Sigmoid colon (tissue), 7 donors: ENCODE data around the gene CYP39A1. TPM values are rescaled to one million over a fixed set of nuclear protein-coding genes. Genes with fewer than 3 reads are reported as not detected.
A peak's percentile ranks its signal among the peaks of the same experiment; 100 is the strongest.

Source experiments
- DNase-seq: peaks from one replicate; pipeline ENCODE4 v3.0.0-alpha.2; 2019
- H3K27ac ChIP-seq, 4 donors: fragments of 200-600 bp; sonication (generic); one replicate each; pipeline ENCODE4 v1.5.1; 2016 to 2019; ENCODE audit warnings: mild to moderate bottlenecking in 1 of 4
- H3K27me3 ChIP-seq, 3 donors: fragments of 200-600 bp; sonication (generic); one replicate each; pipeline ENCODE4 v1.5.1; 2019; ENCODE audit warnings: mild to moderate bottlenecking in 1 of 3
- H3K36me3 ChIP-seq, 4 donors: fragments of 200-600 bp; sonication (generic); one replicate each; pipeline ENCODE4 v1.5.1; 2016 to 2019
- H3K4me1 ChIP-seq, 4 donors: fragments of 200-600 bp; sonication (generic); one replicate each; pipeline ENCODE4 v1.5.1; 2017 to 2019
- H3K4me3 ChIP-seq, 4 donors: fragments of 200-600 bp; sonication (generic); one replicate each; pipeline ENCODE4 v1.5.1; 2017 to 2019; ENCODE audit warnings: mild to moderate bottlenecking in 2 of 4, moderate library complexity in 1 of 4
- H3K9me3 ChIP-seq, 4 donors: fragments of 200-600 bp in 3 of 4; sonication (generic) in 3 of 4; one replicate each; pipeline versions ENCODE4 v1.5.1 to v1.6.1; 2013 to 2019
- CTCF ChIP-seq, 4 experiments: fragments of 450-650 bp in 3 of 4; fragments of 200-600 bp in 1 of 4; IDR thresholded peaks; one replicate each; pipeline ENCODE4 v1.5.1; 2016 to 2019; ENCODE audit warnings: antibody characterized with exemption in 4 of 4, mild to moderate bottlenecking in 3 of 4, moderate library complexity in 2 of 4
- EP300 ChIP-seq, 4 donors: sonication (generic); formaldehyde crosslinking; IDR thresholded peaks; one replicate each; pipeline ENCODE4 v1.6.1; 2017; ENCODE audit warnings: antibody characterized with exemption in 4 of 4
- POLR2A ChIP-seq, 2 donors: fragments of 450-650 bp; IDR thresholded peaks; one replicate each; pipeline ENCODE4 v1.6.1; 2016; ENCODE audit warnings: antibody characterized with exemption in 2 of 2, mild to moderate bottlenecking in 2 of 2, moderate library complexity in 2 of 2
- POLR2AphosphoS5 ChIP-seq, 4 donors: sonication (generic); formaldehyde crosslinking; IDR thresholded peaks; one replicate each; pipeline ENCODE4 v1.6.1; 2017; ENCODE audit warnings: antibody characterized with exemption in 4 of 4
- WGBS, 2 donors: extraction: QIAGEN DNeasy Blood & Tissue Kit; methylation state at CpG; one replicate each; pipeline ENCODE4 v1.1.7; 2013; 5-methylcytosine and 5-hydroxymethylcytosine counted together
- intact Hi-C: fragments of 100-400 bp; cut with DNase I; formaldehyde crosslinking; loops from one replicate; pipeline ENCODE4 v1.15.1; 2023
- polyA plus RNA-seq, 3 donors: library from polyadenylated mRNA; stranded (reverse); fragments of 200-250 nt; gene quantifications; one replicate each; pipeline ENCODE4 v1.2.3, GENCODE V29; 2013
- total RNA-seq, 4 donors: library from RNA; depleted of rRNA; stranded (reverse); fragments of >200 nt; gene quantifications; one replicate each; pipeline ENCODE4 v1.1.0, GENCODE V29; 2016
- donor health status: healthy with polysubstance abuse.
- donor health status: Bipolar disorder and iron deficiency.
- donor health status: healthy.

Gene CYP39A1
- total and polyA plus RNA-seq, 7 donors: 1.6 to 7.7 (median 3.0) TPM

GRCh38 chr6:46628498-46628897, 24.1 kb downstream of the CYP39A1 start:
- WGBS, 2 donors: 91 to 97% methylated on average over 1 of the region's 1 CpG
- no peaks in the 10 kb centered on the region for H3K9me3 ChIP-seq
- intact Hi-C loops: loop anchor here (10.0 kb wide), 2 partner anchors 404 to 534 kb away; no protein-coding TSS in a partner anchor
- TF ChIP-seq POLR2AphosphoS5 (IDR thresholded peaks at IDR 0.05): no peak
- no peak for TF ChIP-seq CTCF (IDR thresholded peaks at IDR 0.05)
- no peak for TF ChIP-seq EP300 (IDR thresholded peaks at IDR 0.05)
- no peak for TF ChIP-seq POLR2A (IDR thresholded peaks at IDR 0.05)
- H3K36me3 ChIP-seq: no peaks in the 10 kb centered on the region
- H3K27me3 ChIP-seq: no peaks in the 10 kb centered on the region
- DNase-seq: no peak
- H3K4me3 ChIP-seq: no peak overlapping the region
- H3K27ac ChIP-seq: no peak overlapping the region
- H3K4me1 ChIP-seq: no peaks in the 10 kb centered on the region

- 91 to 92% methylated on average over 4 of the region's 4 CpGs for WGBS, 2 donors
- Histone ChIP-seq H3K9me3 (no peaks in the 10 kb centered on the region), H3K36me3 (peaks cover 0 to 10% (median 0%) of the 10 kb centered on the region in 4 donors), H3K4me1 (no peaks in the 10 kb centered on the region), H3K4me3 (no peak overlapping the region), H3K27ac (no peak overlapping the region), H3K27me3 (no peaks in the 10 kb centered on the region)
- intact Hi-C loops: loop anchor here (2.0 to 10.0 kb wide), 3 partner anchors 208 to 532 kb away; no protein-coding TSS in a partner anchor
- DNase-seq: no peak
- TF ChIP-seq CTCF (IDR thresholded peaks at IDR 0.05): no peak
- TF ChIP-seq EP300 (IDR thresholded peaks at IDR 0.05): no peak
- no peak for TF ChIP-seq POLR2AphosphoS5 (IDR thresholded peaks at IDR 0.05)
- TF ChIP-seq POLR2A (IDR thresholded peaks at IDR 0.05): no peak
Measured at GRCh38 chr6:46626976-46627375, 25.6 kb downstream of the CYP39A1 start.

- no peaks in the 10 kb centered on the region for H3K4me1 ChIP-seq
- WGBS, 2 donors: 15 to 17% methylated on average over 3 of the region's 3 CpGs
- H3K36me3 ChIP-seq: peaks cover 0 to 10% (median 0%) of the 10 kb centered on the region in 4 donors
- no peak for DNase-seq
- H3K27ac ChIP-seq: no peak overlapping the region
- H3K4me3 ChIP-seq: no peak overlapping the region
- H3K27me3 ChIP-seq: no peaks in the 10 kb centered on the region
- no peak for TF ChIP-seq POLR2A (IDR thresholded peaks at IDR 0.05)
- TF ChIP-seq CTCF (IDR thresholded peaks at IDR 0.05): peak in 3 of 4 experiments; percentile 48 to 60 (median 55)
- no peak for TF ChIP-seq EP300 (IDR thresholded peaks at IDR 0.05)
- TF ChIP-seq POLR2AphosphoS5 (IDR thresholded peaks at IDR 0.05): no peak
- intact Hi-C loops: loop anchor here (2.0 to 10.0 kb wide), 3 partner anchors 208 to 532 kb away; no protein-coding TSS in a partner anchor
- H3K9me3 ChIP-seq: no peaks in the 10 kb centered on the region
Measured at GRCh38 chr6:46626228-46626909, 26.2 kb downstream of the CYP39A1 start.

- 82 to 96% methylated on average over 1 of the region's 1 CpG for WGBS, 2 donors
- Histone ChIP-seq H3K9me3 (no peaks in the 10 kb centered on the region), H3K27me3 (no peaks in the 10 kb centered on the region), H3K27ac (no peak overlapping the region), H3K36me3 (peaks cover 0 to 10% (median 0%) of the 10 kb centered on the region in 4 donors), H3K4me3 (no peak overlapping the region), H3K4me1 (no peaks in the 10 kb centered on the region)
- intact Hi-C loops: no loop called here
- TF ChIP-seq POLR2A (IDR thresholded peaks at IDR 0.05): no peak
- no peak for TF ChIP-seq EP300 (IDR thresholded peaks at IDR 0.05)
- DNase-seq: no peak
Measured at GRCh38 chr6:46618726-46619125, 33.9 kb downstream of the CYP39A1 start.

- Histone ChIP-seq H3K9me3 (no peaks in the 10 kb centered on the region), H3K27ac (no peak overlapping the region), H3K4me3 (no peak overlapping the region), H3K4me1 (no peaks in the 10 kb centered on the region), H3K36me3 (no peaks in the 10 kb centered on the region), H3K27me3 (no peaks in the 10 kb centered on the region)
- 78 to 93% methylated on average over 2 of the region's 2 CpGs for WGBS, 2 donors
- no peak for DNase-seq
- intact Hi-C loops: no loop called here
- TF ChIP-seq POLR2A (IDR thresholded peaks at IDR 0.05) (no peak), POLR2AphosphoS5 (IDR thresholded peaks at IDR 0.05) (no peak), EP300 (IDR thresholded peaks at IDR 0.05) (no peak), CTCF (IDR thresholded peaks at IDR 0.05) (no peak)
Measured at GRCh38 chr6:46612645-46613044, 40.0 kb downstream of the CYP39A1 start.
